ENCODE measurements around the gene CXCR1.

DNA sequence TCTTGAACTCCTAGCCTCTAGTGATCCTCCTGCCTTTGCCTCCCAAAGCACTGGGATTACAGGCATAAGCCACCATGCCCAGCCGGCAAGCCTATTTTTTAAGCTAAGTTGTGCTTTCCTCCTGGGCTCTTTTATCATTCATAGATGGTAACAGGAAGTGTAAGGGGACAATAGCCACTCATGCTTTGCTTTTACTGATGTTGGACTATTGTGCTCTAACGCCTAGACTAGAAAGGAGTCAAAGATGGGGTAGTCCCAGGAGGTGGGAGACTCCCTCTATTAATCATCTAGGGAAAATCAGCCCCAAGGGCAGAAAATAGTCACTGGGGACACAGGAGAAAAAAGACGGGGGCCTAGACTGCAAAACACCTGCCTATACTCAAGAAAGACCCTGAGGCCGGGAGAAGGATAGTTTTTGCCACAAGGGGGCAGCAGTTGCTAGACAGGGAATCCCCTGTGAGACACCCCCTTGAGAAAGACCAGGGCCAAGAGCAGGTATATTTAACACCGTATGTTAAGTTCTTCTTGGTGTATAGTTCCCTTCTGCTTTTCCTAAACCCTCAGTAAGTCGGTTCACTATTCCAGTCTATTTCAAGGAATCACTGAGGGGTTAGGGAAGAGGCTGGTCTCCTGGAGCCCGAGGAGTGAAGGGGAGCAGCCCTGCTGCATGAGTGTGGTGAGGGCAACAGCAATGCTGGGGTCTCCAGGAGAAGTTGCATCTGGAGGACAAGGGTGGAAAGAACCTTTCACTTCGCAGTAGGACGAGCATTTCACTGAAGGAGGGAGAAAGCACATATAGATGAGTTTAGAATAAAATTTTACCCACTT lies 2.1 kb upstream of the CXCR1 start:
- TF ChIP-seq, protein P1, sequence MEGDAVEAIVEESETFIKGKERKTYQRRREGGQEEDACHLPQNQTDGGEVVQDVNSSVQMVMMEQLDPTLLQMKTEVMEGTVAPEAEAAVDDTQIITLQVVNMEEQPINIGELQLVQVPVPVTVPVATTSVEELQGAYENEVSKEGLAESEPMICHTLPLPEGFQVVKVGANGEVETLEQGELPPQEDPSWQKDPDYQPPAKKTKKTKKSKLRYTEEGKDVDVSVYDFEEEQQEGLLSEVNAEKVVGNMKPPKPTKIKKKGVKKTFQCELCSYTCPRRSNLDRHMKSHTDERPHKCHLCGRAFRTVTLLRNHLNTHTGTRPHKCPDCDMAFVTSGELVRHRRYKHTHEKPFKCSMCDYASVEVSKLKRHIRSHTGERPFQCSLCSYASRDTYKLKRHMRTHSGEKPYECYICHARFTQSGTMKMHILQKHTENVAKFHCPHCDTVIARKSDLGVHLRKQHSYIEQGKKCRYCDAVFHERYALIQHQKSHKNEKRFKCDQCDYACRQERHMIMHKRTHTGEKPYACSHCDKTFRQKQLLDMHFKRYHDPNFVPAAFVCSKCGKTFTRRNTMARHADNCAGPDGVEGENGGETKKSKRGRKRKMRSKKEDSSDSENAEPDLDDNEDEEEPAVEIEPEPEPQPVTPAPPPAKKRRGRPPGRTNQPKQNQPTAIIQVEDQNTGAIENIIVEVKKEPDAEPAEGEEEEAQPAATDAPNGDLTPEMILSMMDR (IDR thresholded peaks at IDR 0.05), result peak; percentile 79
- TF ChIP-seq EZH2 (IDR thresholded peaks at IDR 0.05) (no peak), EZH2phosphoT487 (IDR thresholded peaks at IDR 0.05) (no peak)

Data from neural progenitor cell (in vitro differentiated cells).